ENCODE measurements around the gene R3HCC1L. TPM values are rescaled to one million over a fixed set of nuclear protein-coding genes. Genes with fewer than 3 reads are reported as not detected.
A peak's percentile ranks its signal among the peaks of the same experiment; 100 is the strongest.

Gene R3HCC1L
- total RNA-seq (10.8 and 12.7 TPM in 2 replicates), polyA plus RNA-seq (5.2 and 10.2 TPM in 2 replicates)

DNA sequence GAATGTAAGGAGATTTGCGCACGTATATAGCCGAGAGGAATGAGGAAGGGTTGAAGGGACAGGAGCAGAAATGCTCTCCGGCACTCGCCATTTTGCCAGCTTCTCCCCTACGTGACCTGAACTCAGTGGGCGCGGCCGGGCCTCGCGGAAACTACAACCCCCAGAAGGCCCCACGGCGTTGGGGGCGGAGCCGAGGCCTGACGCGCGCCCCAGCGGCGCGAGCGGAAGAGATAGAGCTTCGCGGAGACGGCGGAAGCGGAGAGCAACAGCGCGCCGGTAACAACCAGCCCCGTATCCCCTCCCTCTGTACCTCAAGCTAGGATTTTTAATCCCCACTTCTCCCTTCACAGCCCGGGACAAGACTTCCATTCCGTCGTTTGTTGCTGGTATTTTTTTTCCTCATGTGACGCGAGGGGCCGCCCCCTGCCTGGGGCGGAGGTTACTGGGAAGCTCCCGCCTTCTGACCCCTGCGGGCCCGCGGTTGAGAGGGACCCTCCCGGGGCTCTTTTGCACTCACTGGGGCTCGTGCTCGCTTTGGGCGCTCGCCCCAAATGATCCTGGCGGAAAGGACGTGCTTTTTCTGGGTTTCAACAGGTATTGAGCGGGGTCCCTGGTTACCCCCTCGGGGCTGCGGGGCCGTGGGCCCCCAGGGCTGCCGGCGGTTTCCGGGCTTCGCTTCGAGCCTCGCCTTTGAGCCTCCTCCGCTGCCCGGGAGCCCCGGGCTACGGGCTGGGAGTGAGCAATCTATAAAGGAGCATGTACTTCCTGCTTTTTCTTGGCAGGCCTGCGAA is at the start of gene R3HCC1L:
TSS of gene R3HCC1L (plus strand) at position 227 of the 791 bp plus-strand sequence. CDS start 73,458 bp downstream, outside the sequence.
- Histone ChIP-seq H3K9me2 (replicated peaks; ENCODE audit: insufficient read depth) (no peaks in the 10 kb centered on the region), H3K27ac (peak within 1 kb of the TSS; percentile 98), H3K4me1 (ENCODE audit: insufficient read depth) (peaks cover 11% of the 10 kb centered on the region), H4K20me1 (ENCODE audit: insufficient read depth, poor library complexity, severe bottlenecking) (peaks cover 13% of the 10 kb centered on the region), H3K4me3 (peak within 1 kb of the TSS; percentile 84), H2AFZ (peak within 1 kb of the TSS; percentile 86), H3K79me2 (peaks cover 48% of the 10 kb centered on the region), H3K4me2 (peak within 1 kb of the TSS; percentile 90), H3K27me3 (no peaks in the 10 kb centered on the region), H3K36me3 (replicated peaks; ENCODE audit: insufficient read depth, low read depth) (no peaks in the 10 kb centered on the region), H3K9me3 (ENCODE audit: low read depth) (no peaks in the 10 kb centered on the region)
- DNase-seq (ENCODE audit: low spot score), result peak; percentile 94
- 2% methylated on average over 64 of the region's 64 CpGs for WGBS (ENCODE audit: low lambda C conversion rate, missing lambda C conversion rate)
- TF ChIP-seq, protein P1, sequence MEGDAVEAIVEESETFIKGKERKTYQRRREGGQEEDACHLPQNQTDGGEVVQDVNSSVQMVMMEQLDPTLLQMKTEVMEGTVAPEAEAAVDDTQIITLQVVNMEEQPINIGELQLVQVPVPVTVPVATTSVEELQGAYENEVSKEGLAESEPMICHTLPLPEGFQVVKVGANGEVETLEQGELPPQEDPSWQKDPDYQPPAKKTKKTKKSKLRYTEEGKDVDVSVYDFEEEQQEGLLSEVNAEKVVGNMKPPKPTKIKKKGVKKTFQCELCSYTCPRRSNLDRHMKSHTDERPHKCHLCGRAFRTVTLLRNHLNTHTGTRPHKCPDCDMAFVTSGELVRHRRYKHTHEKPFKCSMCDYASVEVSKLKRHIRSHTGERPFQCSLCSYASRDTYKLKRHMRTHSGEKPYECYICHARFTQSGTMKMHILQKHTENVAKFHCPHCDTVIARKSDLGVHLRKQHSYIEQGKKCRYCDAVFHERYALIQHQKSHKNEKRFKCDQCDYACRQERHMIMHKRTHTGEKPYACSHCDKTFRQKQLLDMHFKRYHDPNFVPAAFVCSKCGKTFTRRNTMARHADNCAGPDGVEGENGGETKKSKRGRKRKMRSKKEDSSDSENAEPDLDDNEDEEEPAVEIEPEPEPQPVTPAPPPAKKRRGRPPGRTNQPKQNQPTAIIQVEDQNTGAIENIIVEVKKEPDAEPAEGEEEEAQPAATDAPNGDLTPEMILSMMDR (IDR thresholded peaks at IDR 0.05; ENCODE audit: poor library complexity), result no peak
- TF ChIP-seq EZH2phosphoT487 (IDR thresholded peaks at IDR 0.05; ENCODE audit: low read depth, severe bottlenecking, unreplicated experiment) (no peak), EZH2 (IDR thresholded peaks at IDR 0.05; ENCODE audit: borderline replicate concordance) (no peak)

GRCh38 chr10:98085238-98085637 is 49.2 kb upstream of the R3HCC1L start:
- peaks cover 7% of the 10 kb centered on the region for H3K27me3 ChIP-seq
- H3K9me2 ChIP-seq (replicated peaks; ENCODE audit: insufficient read depth), result no peaks in the 10 kb centered on the region
- 82% methylated on average over 4 of the region's 4 CpGs for WGBS (ENCODE audit: low lambda C conversion rate, missing lambda C conversion rate)
- no peak overlapping the region for H3K27ac ChIP-seq
- H2AFZ ChIP-seq, result no peak overlapping the region
- no peaks in the 10 kb centered on the region for H3K79me2 ChIP-seq
- H3K36me3 ChIP-seq (replicated peaks; ENCODE audit: insufficient read depth, low read depth), result no peaks in the 10 kb centered on the region
- no peak for DNase-seq (ENCODE audit: low spot score)
- no peaks in the 10 kb centered on the region for H4K20me1 ChIP-seq (ENCODE audit: insufficient read depth, poor library complexity, severe bottlenecking)
- H3K4me1 ChIP-seq (ENCODE audit: insufficient read depth), result no peaks in the 10 kb centered on the region
- no peak overlapping the region for H3K4me2 ChIP-seq
- no peaks in the 10 kb centered on the region for H3K9me3 ChIP-seq (ENCODE audit: low read depth)
- no peak for TF ChIP-seq EZH2 (IDR thresholded peaks at IDR 0.05; ENCODE audit: borderline replicate concordance)
- TF ChIP-seq, protein P1 (IDR thresholded peaks at IDR 0.05; ENCODE audit: poor library complexity), result no peak
- TF ChIP-seq EZH2phosphoT487 (IDR thresholded peaks at IDR 0.05; ENCODE audit: low read depth, severe bottlenecking, unreplicated experiment), result no peak
- no peak overlapping the region for H3K4me3 ChIP-seq

GRCh38 chr10:98086837-98087708 is 47.4 kb upstream of the R3HCC1L start:
- no peaks in the 10 kb centered on the region for H3K79me2 ChIP-seq
- H3K27ac ChIP-seq, result no peak overlapping the region
- no peaks in the 10 kb centered on the region for H4K20me1 ChIP-seq (ENCODE audit: insufficient read depth, poor library complexity, severe bottlenecking)
- TF ChIP-seq EZH2 (IDR thresholded peaks at IDR 0.05; ENCODE audit: borderline replicate concordance) (no peak), EZH2phosphoT487 (IDR thresholded peaks at IDR 0.05; ENCODE audit: low read depth, severe bottlenecking, unreplicated experiment) (no peak)
- TF ChIP-seq, protein P1 (IDR thresholded peaks at IDR 0.05; ENCODE audit: poor library complexity), result no peak
- no peaks in the 10 kb centered on the region for H3K4me1 ChIP-seq (ENCODE audit: insufficient read depth)
- no peak overlapping the region for H3K4me3 ChIP-seq
- no peak for DNase-seq (ENCODE audit: low spot score)
- H3K36me3 ChIP-seq (replicated peaks; ENCODE audit: insufficient read depth, low read depth), result no peaks in the 10 kb centered on the region
- peaks cover 7% of the 10 kb centered on the region for H3K27me3 ChIP-seq
- no peak overlapping the region for H2AFZ ChIP-seq
- no peaks in the 10 kb centered on the region for H3K9me2 ChIP-seq (replicated peaks; ENCODE audit: insufficient read depth)
- no peak overlapping the region for H3K4me2 ChIP-seq
- H3K9me3 ChIP-seq (ENCODE audit: low read depth), result no peaks in the 10 kb centered on the region
- 73% methylated on average over 14 of the region's 14 CpGs for WGBS (ENCODE audit: low lambda C conversion rate, missing lambda C conversion rate)
